ENCODE data around the gene JSRP1.

GRCh38 chr19:2229103-2230032 is 26.8 kb downstream of the JSRP1 start:
- TF ChIP-seq CTCF (IDR thresholded peaks at IDR 0.05) (no peak), POLR2A (IDR thresholded peaks at IDR 0.05) (no peak)

All from esophagus squamous epithelium (tissue), 4 donors.